Prostate gland (tissue), 2 donors: ENCODE measurements around the gene TCF7.

Experiments
- POLR2A ChIP-seq: fragments of 450-650 bp; IDR thresholded peaks from one replicate; pipeline ENCODE4 v1.6.1; 2016; ENCODE audit warnings: antibody characterized with exemption, mild to moderate bottlenecking
- POLR2AphosphoS5 ChIP-seq: sonication (generic); formaldehyde crosslinking; IDR thresholded peaks from one replicate; pipeline ENCODE4 v1.6.1; 2017; ENCODE audit warnings: antibody characterized with exemption
- TF ChIP-seq, protein P1 (sequence below), 4 experiments: fragments of 200-600 bp in 2 of 4; fragments of 450-650 bp in 2 of 4; sonication (generic) in 2 of 4; IDR thresholded peaks; 1 replicate in 3 of 4; 2 replicates in 1 of 4; pipeline ENCODE4 v1.5.1; 2016 to 2019; ENCODE audit warnings: antibody characterized with exemption in 4 of 4, mild to moderate bottlenecking in 2 of 4, moderate library complexity in 2 of 4

- TF ChIP-seq, protein P1, sequence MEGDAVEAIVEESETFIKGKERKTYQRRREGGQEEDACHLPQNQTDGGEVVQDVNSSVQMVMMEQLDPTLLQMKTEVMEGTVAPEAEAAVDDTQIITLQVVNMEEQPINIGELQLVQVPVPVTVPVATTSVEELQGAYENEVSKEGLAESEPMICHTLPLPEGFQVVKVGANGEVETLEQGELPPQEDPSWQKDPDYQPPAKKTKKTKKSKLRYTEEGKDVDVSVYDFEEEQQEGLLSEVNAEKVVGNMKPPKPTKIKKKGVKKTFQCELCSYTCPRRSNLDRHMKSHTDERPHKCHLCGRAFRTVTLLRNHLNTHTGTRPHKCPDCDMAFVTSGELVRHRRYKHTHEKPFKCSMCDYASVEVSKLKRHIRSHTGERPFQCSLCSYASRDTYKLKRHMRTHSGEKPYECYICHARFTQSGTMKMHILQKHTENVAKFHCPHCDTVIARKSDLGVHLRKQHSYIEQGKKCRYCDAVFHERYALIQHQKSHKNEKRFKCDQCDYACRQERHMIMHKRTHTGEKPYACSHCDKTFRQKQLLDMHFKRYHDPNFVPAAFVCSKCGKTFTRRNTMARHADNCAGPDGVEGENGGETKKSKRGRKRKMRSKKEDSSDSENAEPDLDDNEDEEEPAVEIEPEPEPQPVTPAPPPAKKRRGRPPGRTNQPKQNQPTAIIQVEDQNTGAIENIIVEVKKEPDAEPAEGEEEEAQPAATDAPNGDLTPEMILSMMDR (IDR thresholded peaks at IDR 0.05) = no peak
- no peak for TF ChIP-seq POLR2A
- TF ChIP-seq POLR2AphosphoS5 = no peak
Measured at GRCh38 chr5:134120386-134121138, 6.1 kb downstream of the TCF7 start.
